Heart right ventricle (tissue), 16 donors: ENCODE results near the gene HOGA1. TPM values are rescaled to one million over a fixed set of nuclear protein-coding genes. Genes with fewer than 3 reads are reported as not detected.

Source experiments
- ATAC-seq, 8 donors: fragments of 200-7000 bp; cut with Tn5 transposase; one replicate each; pipeline ENCODE4 v1.9.1; 2020; ENCODE audit warnings: mild to moderate bottlenecking in 8 of 8, moderate library complexity in 8 of 8, moderate number of reproducible peaks in 1 of 8
- DNase-seq, 2 donors: peaks; one replicate each; pipeline ENCODE4 v3.0.0-alpha.2; 2020
- H3K27ac ChIP-seq, 10 donors: fragments of 200-600 bp; sonication (generic) in 2 of 10; one replicate each; pipeline versions ENCODE4 v1.5.0 to v1.8.0; 2020 to 2022; ENCODE audit warnings: mild to moderate bottlenecking in 3 of 10
- H3K27me3 ChIP-seq, 7 donors: fragments of 200-600 bp; one replicate each; pipeline ENCODE4 v1.8.0; 2021 to 2022; ENCODE audit warnings: mild to moderate bottlenecking in 2 of 7
- H3K36me3 ChIP-seq, 9 donors: fragments of 200-600 bp; sonication (generic) in 1 of 9; one replicate each; pipeline versions ENCODE4 v1.5.0 to v1.8.0; 2020 to 2022; ENCODE audit warnings: mild to moderate bottlenecking in 2 of 9
- H3K4me1 ChIP-seq, 9 donors: fragments of 200-600 bp; sonication (generic) in 1 of 9; one replicate each; pipeline versions ENCODE4 v1.5.0 to v1.8.0; 2020 to 2022; ENCODE audit warnings: mild to moderate bottlenecking in 4 of 9
- H3K4me3 ChIP-seq, 10 donors: fragments of 200-600 bp; sonication (generic) in 2 of 10; one replicate each; pipeline versions ENCODE4 v1.5.0 to v1.8.0; 2020 to 2022; ENCODE audit warnings: mild to moderate bottlenecking in 7 of 10, moderate library complexity in 2 of 10
- H3K9me3 ChIP-seq, 11 donors: fragments of 200-600 bp in 10 of 11; sonication (generic) in 2 of 11; one replicate each; pipeline versions ENCODE4 v1.5.0 to v1.8.0; 2013 to 2022; ENCODE audit warnings: mild to moderate bottlenecking in 2 of 11, control low read depth in 1 of 11, moderate library complexity in 1 of 11
- WGBS, 2 donors: extraction: QIAGEN DNeasy Blood & Tissue Kit; methylation state at CpG; one replicate each; pipeline ENCODE4 v1.1.7; 2013; ENCODE audit warnings: inconsistent platforms in 1 of 2; 5-methylcytosine and 5-hydroxymethylcytosine counted together
- intact Hi-C, 10 donors: fragments of 100-400 bp; cut with DNase I; formaldehyde crosslinking; loops; one replicate each; pipeline versions ENCODE4 v1.11.1 to v1.14.2; 2022
- long read RNA-seq, 3 donors: library from polyadenylated mRNA; unstranded; transcript quantifications; one replicate each; pipeline ENCODE4 v2.0.0, GENCODE V29; 2020 to 2021
- polyA plus RNA-seq, 2 donors: library from polyadenylated mRNA; stranded (reverse); fragments of 200-250 nt; gene quantifications; one replicate each; pipeline ENCODE4 v1.2.3, GENCODE V29; 2013
- total RNA-seq, 10 donors: library from RNA; stranded (reverse); fragmentation: NEBNext Ultra II Directional in 3 of 10; extraction: Animal tissue kit (Norgen Biotek cat#: 25700) in 3 of 10; gene quantifications; one replicate each; pipeline versions ENCODE4 v1.2.1 to v1.2.4, GENCODE V29; 2021 to 2023
- TF ChIP-seq, protein P1 (sequence below), 9 donors: fragments of 200-600 bp; sonication (generic) in 2 of 9; IDR thresholded peaks; one replicate each; pipeline versions ENCODE4 v1.5.0 to v1.8.0; 2021 to 2022; ENCODE audit warnings: antibody characterized with exemption in 9 of 9, mild to moderate bottlenecking in 5 of 9, moderate library complexity in 1 of 9
- donor health status: Arrhythmogenic right ventricular cardiomyopathy.
- donor health status: ischemic (EF 13 %, LVEDD 7.1; RV severe dilation, severe dysfunction).
- donor health status: healthy with polysubstance abuse.
- donor health status: DM: no; HTN: yes; CAD: no.
- donor health status: DM: no; HTN: no; CAD: no.
- donor health status: ischemic (EF 25% LVEDD 6.9; RV normal size, moderate dysfunction).
- donor health status: ischemic (EF 25% LVEDD 5.7; RV mildly dilated, moderate dysfunction).
- donor health status: healthy.
- donor health status: DM: yes; HTN: yes; CAD: no.
- donor health status: Ischemic cardiomyopathy.
- donor health status: ischemic (EF 35%, LVEDD 5.7; RV mildly dilated, moderate dysfunction).
- donor health status: nonischemic (EF 11% LVEDD 7.7; RV severe dilation, severe dysfunction).
- donor health status: DM: yes; HTN: yes; CAD: no.
- donor health status: PGD.
- donor health status: ischemic (EF 29% LVEDD 5.4; RV normal size, mild dysfunction).
- donor health status: nonischemic (EF 23%, LVEDD 6.1; RV moderate dilation, normal function).

HOGA1 gene
- 10 to 100 TPM in 9 of 10 donors, 1 to 10 TPM in 1; 8.9 to 42.5 (median 17.4) TPM for total RNA-seq
- 10 to 100 TPM; 30.4 to 58.3 TPM for polyA plus RNA-seq
- long read RNA-seq, donor 1, partial matches to known transcripts: 1 of 13 reads
- long read RNA-seq, donor 1, other reads (novel, unspliced or antisense): 4 of 13 reads
- long read RNA-seq, donor 2, transcript HOGA1-202 (7 exons, 2,488 nt): major isoform, 21 of 38 reads
- long read RNA-seq, donor 2, transcript HOGA1-203 (3 exons, 1,999 nt): minor isoform, 8 of 38 reads
- long read RNA-seq, donor 2, partial matches to known transcripts: 3 of 38 reads
- long read RNA-seq, donor 2, other reads (novel, unspliced or antisense): 6 of 38 reads
- long read RNA-seq, donor 3, transcript HOGA1-202 (7 exons, 2,488 nt): major isoform, 13 of 25 reads
- long read RNA-seq, donor 3, transcript HOGA1-203 (3 exons, 1,999 nt): minor isoform, 5 of 25 reads
- long read RNA-seq, donor 3, partial matches to known transcripts: 3 of 25 reads
- long read RNA-seq, donor 3, other reads (novel, unspliced or antisense): 4 of 25 reads

DNA sequence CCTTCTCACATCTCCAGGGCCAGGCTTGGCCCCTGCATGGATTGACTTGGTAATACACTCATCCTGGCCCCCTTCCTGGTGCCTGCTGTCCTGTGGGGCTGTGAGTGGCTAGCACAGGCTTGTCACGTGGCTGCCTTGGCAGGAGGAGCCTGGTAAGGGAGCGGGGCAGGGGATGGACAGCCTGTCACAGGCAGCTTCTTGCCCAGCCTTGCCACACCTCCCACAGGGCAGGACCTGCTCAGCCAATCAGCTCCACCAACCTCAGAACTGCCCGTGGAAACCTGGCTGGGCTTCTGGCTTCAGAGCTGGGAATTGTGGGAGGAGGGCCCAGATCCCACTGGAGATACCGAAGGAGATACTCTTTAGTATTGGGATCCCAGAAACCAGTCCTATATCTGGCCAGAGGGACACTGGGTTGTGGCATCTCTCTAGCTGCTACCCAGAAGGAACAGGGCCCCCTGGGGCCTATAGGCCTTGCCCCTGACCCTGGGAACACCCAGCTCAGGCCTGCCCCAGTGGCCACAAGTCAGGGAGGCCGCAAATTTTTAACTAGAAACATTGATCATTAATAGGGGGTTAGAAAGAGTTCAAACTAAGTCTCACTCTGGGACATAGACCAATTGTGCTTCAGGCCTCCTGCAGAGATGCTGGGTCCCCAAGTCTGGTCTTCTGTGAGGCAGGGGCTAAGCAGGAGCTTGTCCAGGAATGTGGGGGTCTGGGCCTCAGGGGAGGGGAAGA is at the start of gene HOGA1:
TSS of gene HOGA1 (plus strand) at position 330 of the 738 bp plus-strand sequence. CDS start at position 645, 315 bp downstream.
- DNase-seq: peak; percentile 83 to 85
- H3K27me3 ChIP-seq: no peaks in the 10 kb centered on the region
- H3K4me3 ChIP-seq: no peak within 1 kb of the TSS
- H3K9me3 ChIP-seq: no peaks in the 10 kb centered on the region
- peak within 1 kb of the TSS; percentile 52 to 91 (median 85) for H3K27ac ChIP-seq
- peaks cover 0 to 36% (median 9%) of the 10 kb centered on the region in 9 donors for H3K4me1 ChIP-seq
- TF ChIP-seq, protein P1, sequence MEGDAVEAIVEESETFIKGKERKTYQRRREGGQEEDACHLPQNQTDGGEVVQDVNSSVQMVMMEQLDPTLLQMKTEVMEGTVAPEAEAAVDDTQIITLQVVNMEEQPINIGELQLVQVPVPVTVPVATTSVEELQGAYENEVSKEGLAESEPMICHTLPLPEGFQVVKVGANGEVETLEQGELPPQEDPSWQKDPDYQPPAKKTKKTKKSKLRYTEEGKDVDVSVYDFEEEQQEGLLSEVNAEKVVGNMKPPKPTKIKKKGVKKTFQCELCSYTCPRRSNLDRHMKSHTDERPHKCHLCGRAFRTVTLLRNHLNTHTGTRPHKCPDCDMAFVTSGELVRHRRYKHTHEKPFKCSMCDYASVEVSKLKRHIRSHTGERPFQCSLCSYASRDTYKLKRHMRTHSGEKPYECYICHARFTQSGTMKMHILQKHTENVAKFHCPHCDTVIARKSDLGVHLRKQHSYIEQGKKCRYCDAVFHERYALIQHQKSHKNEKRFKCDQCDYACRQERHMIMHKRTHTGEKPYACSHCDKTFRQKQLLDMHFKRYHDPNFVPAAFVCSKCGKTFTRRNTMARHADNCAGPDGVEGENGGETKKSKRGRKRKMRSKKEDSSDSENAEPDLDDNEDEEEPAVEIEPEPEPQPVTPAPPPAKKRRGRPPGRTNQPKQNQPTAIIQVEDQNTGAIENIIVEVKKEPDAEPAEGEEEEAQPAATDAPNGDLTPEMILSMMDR (IDR thresholded peaks at IDR 0.05): no peak
- peak; percentile 92 to 98 (median 96) for ATAC-seq
- intact Hi-C loops: no loop called here
- WGBS, 2 donors: 44 to 49% methylated on average over 5 of the region's 5 CpGs
- no peaks in the 10 kb centered on the region for H3K36me3 ChIP-seq

DNA sequence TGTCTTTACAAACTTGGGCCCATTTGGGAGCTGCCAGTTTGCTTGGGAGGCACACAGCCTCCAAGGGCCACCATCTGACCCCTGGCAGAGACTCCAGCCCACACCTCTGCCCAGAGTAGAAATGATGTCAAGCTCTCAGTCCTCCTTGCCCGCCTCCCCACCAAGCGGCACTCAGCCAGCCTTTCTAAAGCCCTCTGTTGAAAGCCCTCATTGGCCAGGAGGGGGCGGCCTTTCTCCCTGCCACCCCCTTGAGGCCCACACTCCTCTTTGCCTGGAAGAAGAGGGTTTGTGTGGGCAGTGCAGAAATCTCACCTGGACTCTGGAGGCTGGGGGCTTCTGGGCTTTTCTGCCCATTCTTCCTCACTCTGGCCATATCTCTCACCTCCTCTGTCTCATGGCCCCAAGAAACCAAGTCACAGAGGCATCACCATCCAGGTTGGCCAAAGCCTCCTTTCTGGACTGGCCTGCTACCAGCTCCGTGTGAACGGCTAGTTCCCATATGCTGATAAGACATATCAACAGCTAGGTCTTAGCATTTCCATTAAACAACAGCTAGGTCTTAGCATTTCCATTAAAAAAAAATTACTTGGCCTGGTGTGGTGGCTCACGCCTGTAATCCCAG is 49.3 kb upstream of the HOGA1 start:
- WGBS, 2 donors: 78 to 80% methylated on average over 6 of the region's 6 CpGs
- DNase-seq (no peak), ATAC-seq (peak in 3 of 8 donors; percentile 10 to 31 (median 30))
- Histone ChIP-seq H3K4me3 (no peak overlapping the region), H3K27ac (no peak overlapping the region), H3K9me3 (no peaks in the 10 kb centered on the region), H3K27me3 (no peaks in the 10 kb centered on the region), H3K36me3 (no peaks in the 10 kb centered on the region), H3K4me1 (peaks cover 2 to 21% (median 11%) of the 10 kb centered on the region in 9 donors)
- TF ChIP-seq, protein P1 (IDR thresholded peaks at IDR 0.05): peak in 8 of 9 donors; percentile 20 to 66 (median 44)
- intact Hi-C loops: no loop called here

DNA sequence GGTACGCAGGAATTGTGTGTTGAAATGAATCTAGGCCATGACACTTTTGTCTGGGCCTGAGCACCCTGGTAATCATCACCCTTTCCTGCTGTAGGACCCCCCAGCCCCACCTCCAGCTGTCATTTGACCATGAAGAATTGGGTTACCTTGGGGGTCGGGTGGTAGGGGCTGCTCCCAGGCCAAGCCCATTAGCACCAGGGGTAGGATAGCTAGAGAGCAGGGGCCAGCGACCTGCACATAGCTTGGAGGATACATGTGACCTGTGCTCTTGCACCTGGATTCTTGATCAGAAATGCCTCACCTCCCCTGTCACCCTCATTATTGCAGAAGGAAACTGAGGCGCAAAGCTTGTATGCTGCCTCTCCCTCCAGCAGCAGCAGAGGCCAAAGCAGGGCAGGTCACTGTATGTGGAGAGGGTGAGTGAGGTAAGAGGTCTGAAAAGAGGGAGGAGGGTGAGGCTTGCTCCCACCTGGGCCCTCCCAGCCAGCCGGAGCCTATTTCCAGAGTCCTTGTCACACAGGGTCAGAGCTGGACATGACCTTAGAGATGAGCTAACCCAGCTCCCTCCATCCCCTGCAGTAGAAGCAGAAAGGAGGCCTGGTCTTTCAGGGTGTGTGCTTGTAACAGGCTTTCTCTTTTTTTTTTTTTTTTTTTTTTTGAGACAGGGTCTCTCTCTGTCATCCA is 46.9 kb upstream of the HOGA1 start:
- 96 to 97% methylated on average over 5 of the region's 5 CpGs for WGBS, 2 donors
- TF ChIP-seq, protein P1 (IDR thresholded peaks at IDR 0.05): no peak
- Histone ChIP-seq H3K27ac (no peak overlapping the region), H3K27me3 (no peaks in the 10 kb centered on the region), H3K4me1 (peaks cover 5 to 45% (median 31%) of the 10 kb centered on the region in 9 donors), H3K36me3 (no peaks in the 10 kb centered on the region), H3K9me3 (no peaks in the 10 kb centered on the region), H3K4me3 (no peak overlapping the region)
- no peak for DNase-seq
- intact Hi-C loops: no loop called here
- no peak for ATAC-seq
